Measurements from ENCODE around the gene GSTA2.

- no peak for TF ChIP-seq CTCF (IDR thresholded peaks at IDR 0.05; ENCODE audit: low read depth, low read length)
- TF ChIP-seq POLR2A (IDR thresholded peaks at IDR 0.05; ENCODE audit: extremely low read depth, insufficient read length): no peak
- no peak for TF ChIP-seq MAX (IDR thresholded peaks at IDR 0.05; ENCODE audit: low read depth, low read length)
- TF ChIP-seq MYC (IDR thresholded peaks at IDR 0.05; ENCODE audit: low read depth, low read length): no peak
These were observed 11.0 kb downstream of the GSTA2 start for GRCh38 chr6:52752310-52752709.
